HepG2 (cell line): ENCODE measurements around the gene EXPH5. TPM values are rescaled to one million over a fixed set of nuclear protein-coding genes. Genes with fewer than 3 reads are reported as not detected.

Experiments used
- ATAC-seq: fragments of 200-7000 bp; cut with Tn5 transposase; 3 replicates; pipeline ENCODE4 v1.9.1; 2020; ENCODE audit warnings: mild to moderate bottlenecking, moderate library complexity
- BruUV-seq: library from RNA; stranded (reverse); fragments of 400-500 nt; replicated peaks from 2 replicates; lab custom pipeline; 2021; lab: Mats Ljungman, UMichigan
- CTCF ChIA-PET: fragments of 300-600 bp; formaldehyde crosslinking; extraction: SDS; loops from one replicate; lab custom pipeline; 2021; ENCODE audit warnings: low total read pairs, inconsistent platforms, low intra/inter-chr PET ratio; lab: Yijun Ruan, JAX
- POLR2A ChIA-PET: fragments of 350-600 bp; sonication (Branson Sonifier 250); formaldehyde crosslinking; loops from one replicate; lab custom pipeline; 2020; ENCODE audit warnings: antibody characterized with exemption, inconsistent platforms; lab: Yijun Ruan, JAX
- DNase-seq: peaks from one replicate; pipeline ENCODE4 v3.0.0-alpha.2; 2015; ENCODE audit warnings: low spot score
- FAIRE-seq: peaks from 3 replicates; lab custom pipeline; 2011; peaks lifted over from hg19 to GRCh38; lab: Jason Lieb, UNC
- H2AFZ ChIP-seq: one replicate; pipeline ENCODE4 v1.6.1; 2011; ENCODE audit warnings: low read length, inconsistent platforms
- H3K27ac ChIP-seq: fragments of 300-600 bp; 3 replicates; pipeline ENCODE4 v1.8.0; 2011; ENCODE audit warnings: mixed run types, mild to moderate bottlenecking, mixed read lengths, low read length, inconsistent platforms; ENCODE audit not compliant: insufficient read depth; ENCODE audit errors: extremely low read length
- H3K27me3 ChIP-seq, 2 experiments: fragments of 200-600 bp in 1 of 2; 2 replicates in 1 of 2; 3 replicates in 1 of 2; pipeline versions ENCODE4 v1.6.0 to v1.8.0; 2011; ENCODE audit warnings: low read length in 2 of 2, mild to moderate bottlenecking in 2 of 2, moderate library complexity in 2 of 2, inconsistent platforms in 1 of 2; ENCODE audit not compliant: insufficient read depth in 2 of 2, control insufficient read depth in 1 of 2
- H3K36me3 ChIP-seq, 2 experiments: fragments of 200-600 bp in 1 of 2; replicated peaks in 1 of 2; 2 replicates in 1 of 2; 3 replicates in 1 of 2; pipeline versions ENCODE4 v1.5.1 to v1.8.0; 2011; ENCODE audit warnings: low read length in 2 of 2, inconsistent platforms in 1 of 2; ENCODE audit not compliant: insufficient read depth in 2 of 2, control insufficient read depth in 1 of 2
- H3K4me1 ChIP-seq: 2 replicates; pipeline ENCODE4 v1.5.1; 2012; ENCODE audit warnings: low read length, inconsistent platforms; ENCODE audit not compliant: insufficient read depth
- H3K4me2 ChIP-seq: 2 replicates; pipeline ENCODE4 v1.6.0; 2011; ENCODE audit warnings: low read depth, low read length, inconsistent platforms
- H3K4me3 ChIP-seq, 3 experiments: fragments of 200-600 bp in 1 of 3; sonication (generic), shearing (Covaris generic) in 1 of 3; replicated peaks in 1 of 3; 2 replicates each; pipeline ENCODE4 v1.5.1; 2011 to 2016; ENCODE audit warnings: low read length in 3 of 3, inconsistent platforms in 2 of 3, low read depth in 2 of 3, mild to moderate bottlenecking in 2 of 3, control low read depth in 1 of 3, mixed read lengths in 1 of 3; ENCODE audit not compliant: insufficient read depth in 1 of 3
- H3K79me2 ChIP-seq: one replicate; pipeline ENCODE4 v1.6.1; 2011; ENCODE audit warnings: low read length, inconsistent platforms; ENCODE audit not compliant: insufficient read depth
- H3K9ac ChIP-seq: 2 replicates; pipeline ENCODE4 v1.6.0; 2011; ENCODE audit warnings: mild to moderate bottlenecking, low read depth, low read length, inconsistent platforms; ENCODE audit not compliant: insufficient read depth
- H3K9me3 ChIP-seq: 2 replicates; pipeline ENCODE4 v1.5.1; 2012; ENCODE audit warnings: mild to moderate bottlenecking, low read length
- H4K20me1 ChIP-seq: 2 replicates; pipeline ENCODE4 v1.6.0; 2011; ENCODE audit warnings: inconsistent platforms, mild to moderate bottlenecking, low read length, moderate library complexity; ENCODE audit not compliant: insufficient read depth
- ARNTL ChIP-seq: sonication (generic); formaldehyde crosslinking; IDR thresholded peaks from 2 replicates; pipeline ENCODE4 v1.4.0; 2020; ENCODE audit warnings: mild to moderate bottlenecking, missing genetic modification reagents
- ATF5 ChIP-seq: sonication (generic); formaldehyde crosslinking; IDR thresholded peaks from 2 replicates; pipeline ENCODE4 v1.4.0; 2020; ENCODE audit warnings: mild to moderate bottlenecking, low read depth, missing genetic modification reagents
- CENPBD1 ChIP-seq: sonication (generic); formaldehyde crosslinking; IDR thresholded peaks from 2 replicates; pipeline ENCODE4 v1.8.0; 2022; ENCODE audit warnings: missing genetic modification reagents, low read depth, mild to moderate bottlenecking, borderline replicate concordance
- GATAD1 ChIP-seq: IDR thresholded peaks from 2 replicates; pipeline ENCODE4 v1.6.1; 2016; ENCODE audit warnings: missing genetic modification reagents, missing compliant biosample characterization
- HCFC1 ChIP-seq: fragments of 150-350 bp; IDR thresholded peaks from 2 replicates; pipeline ENCODE4 v1.6.1; 2014; ENCODE audit warnings: low read depth, low read length
- NFYB ChIP-seq: sonication (generic); formaldehyde crosslinking; IDR thresholded peaks from 2 replicates; pipeline ENCODE4 v1.4.0; 2020; ENCODE audit warnings: missing genetic modification reagents
- POLR2A ChIP-seq, 2 experiments: IDR thresholded peaks; 2 replicates each; pipeline ENCODE4 v1.6.1; 2011; ENCODE audit warnings: low read depth in 2 of 2, low read length in 2 of 2, mild to moderate bottlenecking in 1 of 2, moderate library complexity in 1 of 2; ENCODE audit not compliant: insufficient read depth in 1 of 2
- SOX5 ChIP-seq: IDR thresholded peaks from 2 replicates; pipeline ENCODE4 v1.6.1; 2016; ENCODE audit warnings: borderline replicate concordance
- SP4 ChIP-seq: sonication (generic); formaldehyde crosslinking; IDR thresholded peaks from 2 replicates; pipeline ENCODE4 v1.8.1; 2023; ENCODE audit warnings: mild to moderate bottlenecking, missing genetic modification reagents
- THAP8 ChIP-seq: sonication (generic); formaldehyde crosslinking; IDR thresholded peaks from 2 replicates; pipeline ENCODE4 v1.5.1; 2020; ENCODE audit warnings: missing genetic modification reagents, mild to moderate bottlenecking, borderline replicate concordance
- ZFAT ChIP-seq: sonication (generic); formaldehyde crosslinking; conservative IDR thresholded peaks from 2 replicates; pipeline ENCODE4 v1.8.1; 2023; ENCODE audit warnings: missing genetic modification reagents, inconsistent platforms
- ZNF512 ChIP-seq: sonication (generic); formaldehyde crosslinking; IDR thresholded peaks from 2 replicates; pipeline ENCODE4 v1.4.0; 2020; ENCODE audit warnings: mild to moderate bottlenecking, missing genetic modification reagents
- ZNF543 ChIP-seq: sonication (generic); formaldehyde crosslinking; IDR thresholded peaks from 2 replicates; pipeline ENCODE4 v1.4.0; 2020; ENCODE audit warnings: mild to moderate bottlenecking, missing genetic modification reagents
- ZNF607 ChIP-seq: sonication (generic); formaldehyde crosslinking; IDR thresholded peaks from 2 replicates; pipeline ENCODE4 v1.5.1; 2020; ENCODE audit warnings: missing genetic modification reagents, mild to moderate bottlenecking, borderline replicate concordance
- ZNF776 ChIP-seq: sonication (generic); formaldehyde crosslinking; IDR thresholded peaks from 2 replicates; pipeline ENCODE4 v1.4.0; 2020; ENCODE audit warnings: mild to moderate bottlenecking, missing genetic modification reagents
- ZUFSP ChIP-seq: sonication (generic); formaldehyde crosslinking; IDR thresholded peaks from 2 replicates; pipeline ENCODE4 v1.9.0; 2021; ENCODE audit warnings: missing genetic modification reagents, mild to moderate bottlenecking, borderline replicate concordance
- WGBS: methylation state at CpG from one replicate; pipeline ENCODE4 v1.1.6; 2017; ENCODE audit warnings: low lambda C conversion rate; 5-methylcytosine and 5-hydroxymethylcytosine counted together
- in situ Hi-C: cut with HindIII; loops from 2 replicates; pipeline ENCODE4 v1.10.0; 2017; ENCODE audit warnings: low pct_unique_long_range_greater_than_20kb; ENCODE audit not compliant: extremely low pct_ligation_motif_present
- intact Hi-C: fragments of 100-400 bp; cut with micrococcal nuclease; formaldehyde crosslinking; loops from one replicate; pipeline ENCODE4 v1.10.0; 2022; ENCODE audit not compliant: unreplicated experiment
- polyA plus RNA-seq, 8 experiments: library from polyadenylated mRNA; depleted of rRNA in 3 of 8; stranded (reverse) in 7 of 8; unstranded in 1 of 8; fragments of >200 nt; fragmentation: Illumina TruSeq in 4 of 8; extraction: Trizol in 4 of 8; gene quantifications; 2 replicates each; pipeline versions ENCODE4 v1.2.1 to v1.2.3, GENCODE V29; 2011 to 2016; ENCODE audit warnings: low read depth in 4 of 8, missing spikeins in 1 of 8, mixed read lengths in 1 of 8; ENCODE audit not compliant: insufficient read depth in 1 of 8
- total RNA-seq, 5 experiments: library from RNA; depleted of rRNA; stranded (reverse); fragments of >200 nt; fragmentation: Illumina TruSeq; extraction: Trizol; gene quantifications; 2 replicates each; pipeline ENCODE4 v1.2.3, GENCODE V29; 2016; ENCODE audit warnings: low read depth in 1 of 5

The EXPH5 gene
- total and polyA plus RNA-seq, 2 of the 13 experiments (the other 11 are each of a cell fraction or from before 2014, with no cell fraction given), result under 0.01 to 0.02 TPM

GRCh38 chr11:108498046-108498815, 95.3 kb downstream of the EXPH5 start, which contains the start of gene POGLUT3:
Gene POGLUT3 (minus strand): TSS chr11:108498384. CDS start chr11:108498366, 18 bp downstream.
- Histone ChIP-seq H3K4me2 (peak within 1 kb of the TSS; percentile 86), H4K20me1 (no peaks in the 10 kb centered on the region), H3K4me1 (peaks cover 47% of the 10 kb centered on the region), H3K36me3 (no peaks in the 10 kb centered on the region; a peak in 1 of 5 replicates), H3K4me3 (peak within 1 kb of the TSS; percentile 59 to 77 (median 61)), H3K9me3 (no peaks in the 10 kb centered on the region), H3K79me2 (no peaks in the 10 kb centered on the region), H3K9ac (peak within 1 kb of the TSS; percentile 80), H3K27me3 (no peaks in the 10 kb centered on the region), H2AFZ (peak within 1 kb of the TSS; percentile 89), H3K27ac (peak within 1 kb of the TSS; percentile 79)
- FAIRE-seq, result no peak
- peak; percentile 90 for ATAC-seq
- CTCF ChIA-PET, result no interaction called here
- 9% methylated on average over 12 of the region's 84 CpGs for WGBS
- POLR2A ChIA-PET, result interaction anchor here (1.5 kb wide), 1 partner anchor 31 kb away, joined by 5 read pairs; the partner anchor contains the start of gene C11orf65
- in situ Hi-C loops (no loop called here), intact Hi-C loops (loop anchor here (5.0 to 10.0 kb wide), 2 partner anchors 97 to 139 kb away; partner anchors contain the start of gene EXPH5)
- peak; percentile 41 for DNase-seq
- BruUV-seq, result TSS peak; percentile 85
- TF ChIP-seq ATF5 (CRISPR knock-in tag) (no peak), THAP8 (CRISPR knock-in tag) (peak; percentile 81; the same call in 1 of the 2 replicates), ZNF512 (no peak), SP4 (peak; percentile 47; the same call in 1 of the 2 replicates), ZUFSP (CRISPR knock-in tag) (no peak), ARNTL (CRISPR knock-in tag) (no peak), ZNF776 (CRISPR knock-in tag) (peak; percentile 71; the same call in 1 of the 2 replicates), ZFAT (CRISPR knock-in tag) (0 out of 2 replicates have a peak, but pooled peaks have one; percentile 77), CENPBD1 (CRISPR knock-in tag) (peak; percentile 45; the same call in 1 of the 2 replicates), HCFC1 (no peak), NFYB (peak; percentile 25; the same call in 1 of the 2 replicates), GATAD1 (CRISPR knock-in tag) (no peak), POLR2A (IDR thresholded peaks at IDR 0.05; ENCODE audit: insufficient read depth in 1 of 2, low read depth in 2 of 2, low read length in 2 of 2) (peak in 1 of 2 experiments; percentile 53; a peak in 1 of 4 replicates), SOX5 (CRISPR knock-in tag) (0 out of 2 replicates have a peak, but pooled peaks have one; percentile 15), ZNF607 (CRISPR knock-in tag) (no peak), ZNF543 (CRISPR knock-in tag) (no peak)
